Ovary (tissue), 3 donors: ENCODE results near the gene HS6ST2.

Experiments
- EP300 ChIP-seq: sonication (generic); formaldehyde crosslinking; IDR thresholded peaks from one replicate; pipeline ENCODE4 v1.6.1; 2017; ENCODE audit warnings: antibody characterized with exemption
- POLR2A ChIP-seq: fragments of 450-650 bp; IDR thresholded peaks from one replicate; pipeline ENCODE4 v1.6.1; 2017; ENCODE audit warnings: antibody characterized with exemption, mild to moderate bottlenecking, moderate library complexity
- TF ChIP-seq, protein P1 (sequence below), 3 donors: fragments of 450-650 bp in 2 of 3; fragments of 200-600 bp in 1 of 3; IDR thresholded peaks; one replicate each; pipeline versions ENCODE4 v1.5.1 to v1.8.0; 2016 to 2022; ENCODE audit warnings: antibody characterized with exemption in 3 of 3, mild to moderate bottlenecking in 1 of 3
- donor health status: DM: no; HTN: no; CAD: no.

- TF ChIP-seq, protein P1, sequence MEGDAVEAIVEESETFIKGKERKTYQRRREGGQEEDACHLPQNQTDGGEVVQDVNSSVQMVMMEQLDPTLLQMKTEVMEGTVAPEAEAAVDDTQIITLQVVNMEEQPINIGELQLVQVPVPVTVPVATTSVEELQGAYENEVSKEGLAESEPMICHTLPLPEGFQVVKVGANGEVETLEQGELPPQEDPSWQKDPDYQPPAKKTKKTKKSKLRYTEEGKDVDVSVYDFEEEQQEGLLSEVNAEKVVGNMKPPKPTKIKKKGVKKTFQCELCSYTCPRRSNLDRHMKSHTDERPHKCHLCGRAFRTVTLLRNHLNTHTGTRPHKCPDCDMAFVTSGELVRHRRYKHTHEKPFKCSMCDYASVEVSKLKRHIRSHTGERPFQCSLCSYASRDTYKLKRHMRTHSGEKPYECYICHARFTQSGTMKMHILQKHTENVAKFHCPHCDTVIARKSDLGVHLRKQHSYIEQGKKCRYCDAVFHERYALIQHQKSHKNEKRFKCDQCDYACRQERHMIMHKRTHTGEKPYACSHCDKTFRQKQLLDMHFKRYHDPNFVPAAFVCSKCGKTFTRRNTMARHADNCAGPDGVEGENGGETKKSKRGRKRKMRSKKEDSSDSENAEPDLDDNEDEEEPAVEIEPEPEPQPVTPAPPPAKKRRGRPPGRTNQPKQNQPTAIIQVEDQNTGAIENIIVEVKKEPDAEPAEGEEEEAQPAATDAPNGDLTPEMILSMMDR (IDR thresholded peaks at IDR 0.05), result no peak
- TF ChIP-seq POLR2A, result no peak
- TF ChIP-seq EP300, result no peak
These were observed 166.7 kb downstream of the HS6ST2 start for GRCh38 chrX:132791714-132792113.
